ENCODE data around the gene MTA3.

- no peak for TF ChIP-seq ATF3 (IDR thresholded peaks at IDR 0.05)
- no peak for TF ChIP-seq ATF3 (CRISPR knock-in tag; conservative IDR thresholded peaks at IDR 0.05)
- no peak for TF ChIP-seq HDAC6 (IDR thresholded peaks at IDR 0.05; ENCODE audit: low read depth, low read length)
- no peak for TF ChIP-seq HDAC2 (IDR thresholded peaks at IDR 0.05)
- no peak for TF ChIP-seq SMC3 (conservative IDR thresholded peaks at IDR 0.05; ENCODE audit: insufficient read depth, low read depth, low read length)
- no peak for TF ChIP-seq ZNF354B (CRISPR knock-in tag; IDR thresholded peaks at IDR 0.05)
These were observed 34.4 kb downstream of the MTA3 start for GRCh38 chr2:42602876-42603219.

Data from K562 (cell line).